HG02678 (cell line): ENCODE measurements around the gene PON3.

ENCODE experiments used
- ATAC-seq: cut with Tn5 transposase; IDR thresholded peaks from one replicate; pipeline ENCODE4 v1.9.1; 2021; ENCODE audit warnings: mild to moderate bottlenecking, moderate library complexity; ENCODE audit not compliant: unreplicated experiment

The PON3 gene

DNA sequence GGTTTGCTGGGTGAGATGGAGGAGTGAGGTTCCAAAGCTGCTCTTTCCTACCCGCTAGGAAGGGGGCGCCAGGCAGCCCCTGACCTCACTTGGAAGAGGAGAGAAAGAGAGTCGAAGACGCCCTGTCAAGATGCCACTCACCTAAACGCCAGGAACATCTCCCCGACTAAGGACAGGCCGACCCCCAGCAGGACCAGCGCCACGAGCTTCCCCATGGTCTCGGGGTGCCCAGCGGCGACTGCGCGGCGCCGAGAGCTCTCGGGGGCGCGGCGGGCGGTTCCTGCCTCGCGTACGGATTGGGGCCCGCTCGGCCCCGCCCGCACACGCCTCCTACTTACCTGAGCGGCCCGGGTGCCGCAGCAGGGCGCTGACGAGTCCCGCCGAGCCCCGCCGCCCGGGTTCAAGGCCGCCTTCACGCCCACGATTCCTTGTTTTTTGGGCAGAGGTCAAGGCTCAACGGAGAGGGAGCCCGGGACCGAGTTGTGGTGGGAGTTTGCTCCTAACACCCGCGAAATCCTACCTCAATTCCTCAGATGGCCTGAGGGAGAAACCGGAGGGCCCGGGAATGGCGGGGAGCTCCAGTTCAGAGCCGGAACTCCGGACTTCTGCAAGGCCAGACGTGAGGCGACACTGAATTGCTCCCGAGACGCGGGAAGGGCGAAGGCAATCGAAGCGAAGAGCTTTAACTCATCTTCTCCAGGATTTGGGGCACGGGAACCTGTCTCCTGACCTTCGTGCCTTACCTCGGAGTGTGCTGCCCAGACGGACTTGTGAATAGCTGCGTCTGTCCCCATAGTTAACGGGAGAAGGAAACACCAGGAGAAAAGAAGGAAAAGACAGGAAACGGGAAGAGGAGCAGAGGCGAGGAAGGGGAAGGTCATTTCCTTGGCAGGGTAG, at the start of gene PON3:
PON3 (minus strand) TSS at position 240 of the 897 bp plus-strand sequence; CDS start at position 215, 25 bp downstream.
- ATAC-seq: peak; percentile 71

DNA sequence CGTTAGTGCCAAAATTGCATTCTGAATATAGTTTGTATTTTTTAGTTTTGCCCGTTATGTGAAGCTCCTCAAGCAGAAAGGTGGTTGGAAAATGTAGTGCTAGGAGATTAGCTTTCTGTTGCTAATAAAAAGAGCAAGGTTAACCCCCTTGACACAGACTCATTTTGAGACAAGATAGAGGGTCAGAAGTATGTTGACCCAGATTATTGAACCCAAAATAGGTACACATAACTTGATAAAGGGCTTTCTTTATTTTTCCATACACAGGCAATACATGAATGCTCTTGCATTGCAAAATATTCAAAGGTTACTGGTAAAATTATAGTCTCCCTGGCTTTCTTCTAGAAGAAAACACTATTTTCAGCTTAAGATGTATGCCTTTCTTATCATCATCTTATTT, 48.6 kb upstream of the PON3 start:
- no peak for ATAC-seq

DNA sequence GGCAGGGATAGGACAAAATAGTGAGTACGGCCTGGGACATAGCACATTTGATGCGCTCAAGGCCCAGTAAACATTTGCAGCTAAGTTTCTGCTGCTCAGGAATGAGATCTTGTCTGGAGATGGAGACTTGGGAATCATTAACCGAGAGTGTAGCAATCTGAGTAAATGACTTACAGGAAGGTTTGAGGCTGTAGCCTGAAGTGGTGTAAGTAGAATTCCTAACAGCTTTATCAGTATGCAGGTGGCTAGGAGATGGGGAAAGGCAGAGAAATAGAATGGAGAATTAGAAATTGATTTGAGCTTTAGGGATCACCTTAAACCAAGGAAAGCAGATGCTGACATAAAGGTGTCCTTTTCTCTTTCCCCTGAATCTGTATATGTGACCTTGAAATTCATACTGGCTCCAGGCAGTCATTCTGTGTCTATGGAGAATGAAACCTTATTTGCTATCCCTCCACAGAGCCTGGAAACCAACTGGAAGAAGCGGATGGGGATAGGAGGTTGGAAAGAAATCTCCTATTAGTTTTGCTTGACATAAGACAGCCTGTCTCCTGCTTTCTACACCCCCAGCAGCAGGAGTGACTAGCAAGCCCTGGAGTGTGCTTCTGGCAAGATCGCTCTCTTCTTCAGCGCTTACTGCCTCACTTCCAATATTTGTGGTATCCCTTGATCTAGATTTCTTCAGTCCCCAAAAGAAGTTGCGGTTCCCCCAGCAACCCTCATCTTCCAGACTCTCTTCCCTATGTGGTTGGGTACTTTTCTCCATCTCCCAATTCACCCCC, 45.1 kb upstream of the PON3 start:
- ATAC-seq: no peak

DNA sequence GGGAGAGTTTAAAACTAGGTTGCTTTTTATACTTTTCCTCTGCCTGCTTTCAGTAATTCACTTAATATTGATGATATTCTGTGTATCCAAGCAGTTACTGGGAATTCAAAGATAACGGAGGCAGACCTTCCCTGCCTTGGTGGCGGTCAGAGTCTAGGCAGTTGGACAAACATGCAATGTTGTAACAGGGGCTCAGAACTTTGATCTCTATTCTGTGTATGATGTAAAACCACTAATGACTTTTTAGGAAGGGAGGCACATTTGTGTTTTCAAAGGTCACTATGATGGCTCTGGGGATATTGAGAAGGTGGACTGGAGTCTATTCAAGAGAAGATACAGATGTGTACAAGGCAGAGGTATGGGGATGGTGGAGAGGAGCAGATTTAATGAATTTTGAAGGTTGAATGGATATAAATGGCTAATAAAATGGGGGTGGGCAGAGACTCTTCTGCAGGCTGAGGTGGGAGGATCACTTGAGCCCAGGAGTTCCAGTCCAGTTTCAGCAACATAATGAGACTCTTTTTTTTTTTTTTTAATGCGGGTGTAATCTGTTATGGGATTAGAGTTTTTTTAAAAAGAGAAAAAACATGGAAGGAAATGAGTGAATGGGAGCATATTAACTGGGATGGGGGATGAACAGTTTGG, 44.3 kb upstream of the PON3 start:
- no peak for ATAC-seq

DNA sequence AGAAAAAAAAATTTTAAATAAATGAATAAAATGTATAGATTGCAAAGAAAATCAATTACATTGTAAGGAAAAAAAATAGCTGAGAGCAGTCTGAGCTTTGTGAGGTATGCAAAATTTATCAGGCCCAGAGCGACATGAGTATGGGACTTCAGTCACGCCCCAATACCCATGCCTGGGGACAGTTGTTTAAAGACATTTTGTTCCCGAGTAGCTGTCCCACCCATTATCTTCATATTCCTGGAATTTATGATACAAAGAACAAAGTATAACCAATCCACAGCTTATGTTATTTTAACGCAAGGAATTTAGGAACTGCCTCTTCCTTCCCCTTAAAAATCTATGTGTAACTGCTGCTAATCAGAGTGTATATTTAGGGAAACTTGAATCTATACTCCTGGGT, 40.2 kb upstream of the PON3 start:
- no peak for ATAC-seq

- no peak for ATAC-seq
Observed at GRCh38 chr7:95435422-95435780, 39.2 kb upstream of the PON3 start.

- peak; percentile 95 for ATAC-seq
Observed at GRCh38 chr7:95434557-95435421, 38.6 kb upstream of the PON3 start, which contains the start of gene PON2. PON2 (minus strand) TSS chr7:95435028; CDS start chr7:95434951, 77 bp downstream.

GRCh38 chr7:95433952-95434556, 37.9 kb upstream of the PON3 start:
- ATAC-seq: no peak

- ATAC-seq: no peak
Observed at GRCh38 chr7:95433129-95433528, 37.0 kb upstream of the PON3 start.

- ATAC-seq: no peak
Observed at GRCh38 chr7:95432606-95433005, 36.4 kb upstream of the PON3 start.

DNA sequence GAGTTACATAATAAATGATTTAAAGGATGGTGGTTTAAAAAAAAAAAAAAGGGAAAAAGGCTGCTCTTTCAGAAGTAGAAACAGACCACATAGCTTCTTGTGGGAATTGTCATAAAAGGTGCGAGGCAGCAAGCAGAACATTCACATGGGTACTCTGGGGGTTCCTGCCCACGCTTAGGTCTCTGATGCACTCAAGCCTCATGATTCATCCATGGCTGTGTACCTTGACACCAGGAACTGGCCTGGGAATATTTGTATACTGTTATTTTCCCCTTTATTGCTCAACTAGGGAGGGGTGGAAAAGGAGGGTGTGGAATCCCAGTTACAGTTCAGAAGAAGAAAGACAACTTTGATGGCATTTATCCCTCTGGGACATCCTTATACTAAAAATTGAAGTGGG, 34.7 kb upstream of the PON3 start:
- ATAC-seq: no peak

- ATAC-seq: no peak
Observed at GRCh38 chr7:95429241-95429990, 33.2 kb upstream of the PON3 start.

GRCh38 chr7:95427914-95428516, 31.8 kb upstream of the PON3 start:
- ATAC-seq: no peak

GRCh38 chr7:95427166-95427565, 31.0 kb upstream of the PON3 start:
- ATAC-seq: no peak

GRCh38 chr7:95425694-95426093, 29.5 kb upstream of the PON3 start:
- no peak for ATAC-seq

GRCh38 chr7:95424716-95425115, 28.5 kb upstream of the PON3 start:
- ATAC-seq: no peak

GRCh38 chr7:95421847-95422444, 25.8 kb upstream of the PON3 start:
- ATAC-seq: peak; percentile 34

GRCh38 chr7:95421000-95421846, 25.0 kb upstream of the PON3 start:
- ATAC-seq: peak; percentile 33
